AML-193 (cell line): ENCODE data around the gene KRTAP10-3.
"Not testable (repeated sequence)": the region's sequence is repeated elsewhere in the genome, so short reads cannot be mapped to it uniquely, and the experiment has no call there.

Experiments used
- DNase-seq, 2 experiments: peaks; one replicate each; lab custom pipeline; 2025; lab: John Stamatoyannopoulos, UW

The KRTAP10-3 gene

DNA sequence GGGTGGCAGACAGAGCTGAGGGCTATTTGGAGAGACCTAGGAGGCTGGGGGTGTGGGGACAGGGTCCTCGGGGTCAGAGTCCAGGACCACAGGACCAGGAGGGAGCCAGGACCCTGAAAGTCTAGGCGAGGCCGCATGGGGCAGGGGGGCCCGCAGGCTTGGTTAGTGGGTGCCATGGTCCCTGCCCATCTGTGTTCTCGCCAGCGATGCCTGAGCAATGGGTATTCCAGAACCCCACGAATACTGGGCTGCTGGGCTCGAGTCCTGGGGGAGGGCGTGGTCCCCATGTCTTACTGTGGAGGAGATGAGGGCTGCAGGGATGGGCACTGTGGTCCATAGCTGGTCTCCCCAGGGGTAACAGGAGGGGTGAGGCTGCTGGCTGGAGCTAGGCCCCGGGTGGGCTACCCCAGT is 31.7 kb upstream of the KRTAP10-3 start:
- DNase-seq, result no peak

DNA sequence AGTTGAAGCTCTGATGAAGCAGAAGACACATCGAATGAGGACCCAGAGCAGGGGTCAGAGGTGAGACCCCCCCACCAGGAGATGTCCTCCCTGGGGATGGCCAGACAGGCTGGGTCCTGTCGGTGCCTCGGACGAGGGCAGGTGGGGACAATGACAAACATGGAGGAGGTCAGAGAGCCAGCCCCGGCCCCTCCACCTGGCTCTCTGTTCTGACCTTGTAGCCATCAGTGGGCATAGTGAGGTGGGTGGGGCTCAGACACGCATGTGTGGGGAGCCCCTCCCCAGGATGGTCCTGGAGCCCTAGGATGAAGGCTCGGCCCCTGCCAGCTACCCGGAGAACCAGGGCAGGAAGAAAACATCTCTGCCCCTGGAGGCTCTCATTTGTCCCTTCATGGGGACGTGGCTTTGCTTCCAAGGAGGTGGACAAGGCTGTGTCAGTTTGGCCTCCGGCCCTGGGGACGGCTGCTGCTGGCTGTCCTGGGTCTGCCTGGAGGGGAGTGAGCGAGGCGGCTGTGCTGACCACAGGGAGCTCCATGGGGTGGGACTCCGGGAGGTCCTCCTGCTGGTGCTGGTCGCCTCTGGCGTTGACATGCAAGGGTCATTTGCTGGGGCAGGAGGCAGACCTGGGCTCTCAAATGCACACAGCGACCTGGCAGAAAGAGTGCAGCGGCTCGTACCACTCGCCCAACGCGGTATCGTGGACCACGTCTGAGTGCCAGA is 31.2 kb upstream of the KRTAP10-3 start:
- DNase-seq, result no peak

DNA sequence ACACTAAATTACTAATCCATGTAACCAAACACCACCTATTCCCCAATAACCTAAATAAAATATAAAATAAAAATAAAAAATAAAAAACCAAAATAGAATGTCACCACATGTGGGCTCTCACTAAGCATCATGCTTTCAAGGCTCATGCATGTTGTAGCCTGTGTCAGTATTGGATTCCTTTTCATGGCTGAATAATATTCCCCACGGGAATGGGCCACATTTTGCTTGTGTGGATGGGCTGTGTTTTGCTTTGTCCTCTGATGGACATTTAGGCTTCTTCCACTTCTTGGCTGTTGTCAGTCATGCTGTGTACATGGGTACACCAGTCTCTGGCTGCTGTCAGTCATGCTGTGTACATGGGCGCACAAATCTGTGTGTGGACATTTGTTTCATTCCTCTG is 30.5 kb upstream of the KRTAP10-3 start:
- DNase-seq, result no peak

DNA sequence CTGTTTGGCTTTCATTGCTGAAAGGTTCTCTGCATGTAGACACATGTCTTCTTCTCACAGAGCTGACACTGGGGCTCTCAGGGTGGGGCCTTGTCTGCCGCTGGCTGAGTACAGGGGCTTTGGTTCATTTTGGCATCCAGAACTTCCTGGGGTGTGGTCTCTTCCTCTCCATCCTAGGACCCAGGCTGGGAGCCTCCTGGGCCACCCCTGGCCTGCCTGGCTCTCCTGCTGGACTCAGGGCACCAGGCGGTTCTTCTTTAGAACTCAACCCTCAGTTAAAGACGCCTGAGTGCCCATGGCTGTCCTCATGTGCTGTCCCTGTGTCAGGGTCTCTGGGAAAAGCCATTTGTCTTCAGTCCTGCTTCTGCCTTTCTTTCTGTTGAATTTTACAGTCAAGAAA is 27.3 kb upstream of the KRTAP10-3 start:
- no peak for DNase-seq

DNA sequence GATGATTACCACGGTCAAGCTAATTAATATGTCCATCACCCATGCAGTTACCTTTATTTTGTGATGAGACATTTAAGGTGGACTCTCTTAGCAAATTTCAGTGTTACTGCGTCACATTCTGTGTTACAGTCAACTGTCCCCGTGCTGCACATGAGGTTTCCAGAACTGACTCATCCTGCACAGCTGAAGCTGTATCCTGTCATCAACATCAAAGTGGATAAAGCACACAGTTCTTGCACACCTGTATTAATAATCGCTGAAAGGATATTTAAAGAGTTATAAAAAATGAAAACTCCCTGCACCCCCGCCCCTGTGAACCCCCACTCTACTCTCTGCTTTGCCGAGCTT is 25.2 kb upstream of the KRTAP10-3 start:
- no peak for DNase-seq

DNA sequence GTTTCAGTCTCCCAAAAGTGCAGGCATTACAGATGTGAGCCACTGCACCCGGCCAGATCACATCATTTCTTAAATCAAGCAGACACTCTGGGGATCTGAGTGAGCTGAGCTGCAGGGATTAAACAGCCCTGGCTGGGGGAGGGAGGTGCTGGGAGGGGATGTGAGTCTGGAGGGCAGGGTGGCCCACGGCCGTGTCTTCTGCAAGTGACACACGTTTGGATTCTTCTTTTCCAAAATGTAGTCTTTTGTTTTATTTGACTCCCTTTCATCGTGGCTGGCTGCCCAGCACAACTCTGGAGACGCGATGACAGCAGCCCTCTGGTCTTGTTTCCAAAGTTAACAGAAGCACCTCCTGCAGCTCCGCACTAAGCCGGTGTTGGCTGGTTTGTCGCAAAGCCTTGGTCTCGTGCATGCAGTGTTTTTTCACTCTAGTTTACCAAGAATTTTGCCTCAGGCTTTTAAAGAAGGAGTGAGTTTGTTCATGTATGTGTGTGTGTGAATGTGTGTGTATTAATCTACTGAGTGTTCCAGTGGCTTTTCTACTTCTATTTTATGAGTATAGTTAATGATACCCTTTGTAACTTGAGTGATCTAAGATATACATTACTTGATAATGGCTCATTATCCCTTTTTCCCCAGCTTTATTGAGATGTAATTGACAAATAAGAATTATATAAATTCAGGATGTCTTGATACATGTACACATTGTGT is 24.6 kb upstream of the KRTAP10-3 start:
- no peak for DNase-seq

DNA sequence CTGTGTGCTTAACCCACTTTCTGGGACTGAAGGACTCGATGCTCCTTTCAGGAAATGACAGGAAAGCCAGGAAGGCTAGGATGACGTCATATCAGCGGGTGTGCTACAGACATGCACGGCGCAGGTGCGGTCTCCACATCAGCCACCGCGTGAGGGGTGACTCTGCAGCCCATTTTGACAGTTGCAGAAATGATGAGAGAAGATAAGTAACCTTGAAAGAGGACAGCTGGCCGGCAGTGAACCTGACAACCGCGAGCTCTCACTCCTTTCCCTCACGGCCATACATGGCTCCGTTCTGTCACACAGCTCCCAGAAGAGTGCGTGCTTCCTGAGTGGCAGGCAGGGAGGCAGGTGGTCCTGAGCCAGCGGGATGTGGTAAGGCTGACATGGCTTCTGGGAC is 23.5 kb upstream of the KRTAP10-3 start:
- no peak for DNase-seq

DNA sequence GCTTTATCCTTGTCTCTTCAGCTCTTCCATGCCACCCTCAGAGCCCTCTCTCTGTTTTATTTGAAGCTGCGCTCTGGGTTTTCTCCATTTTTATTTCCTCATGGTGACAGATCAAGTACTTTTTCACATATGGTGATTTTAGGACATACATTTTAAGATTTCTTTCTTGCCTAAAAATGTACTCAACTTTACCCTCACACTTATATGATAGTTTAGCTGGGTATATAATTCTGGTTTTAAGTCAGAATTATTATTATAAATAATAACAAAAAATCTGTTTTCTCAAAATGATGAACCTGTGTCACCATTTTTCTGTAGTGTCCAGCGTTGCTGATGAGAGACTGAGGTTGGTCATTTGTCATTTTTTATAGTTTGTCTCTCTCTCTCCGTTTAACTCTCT is 22.6 kb upstream of the KRTAP10-3 start:
- no peak for DNase-seq

DNA sequence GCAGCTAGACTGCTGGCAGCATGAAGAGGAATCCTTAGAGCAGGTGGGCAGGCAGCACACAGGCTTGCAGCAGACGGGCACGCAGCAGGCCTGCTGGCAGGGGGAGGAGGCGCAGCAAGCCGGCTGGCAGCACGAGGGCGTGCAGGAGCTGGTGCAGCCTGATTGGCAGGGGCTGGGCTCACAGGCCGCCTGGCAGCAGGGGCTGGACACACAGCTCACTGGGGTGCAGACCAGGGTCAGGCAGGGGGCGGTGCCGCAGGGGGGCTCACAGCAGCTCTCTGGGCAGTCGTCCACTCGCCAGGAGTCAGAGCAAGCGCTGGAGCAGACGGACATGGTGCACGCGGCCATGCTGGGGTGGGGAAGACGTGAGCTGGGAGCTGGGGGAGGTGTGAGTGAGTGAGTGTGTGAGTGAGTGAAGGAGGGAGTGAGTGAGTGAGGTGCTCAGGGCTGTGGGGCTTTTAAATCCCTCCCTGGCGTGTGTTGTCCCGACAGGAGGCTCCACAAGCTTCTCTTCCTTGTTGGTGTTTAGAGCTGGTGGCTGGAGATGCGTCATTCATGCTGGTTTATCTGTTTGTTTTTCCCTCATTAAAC is 21.7 kb upstream of the KRTAP10-3 start, which contains the start of gene KRTAP10-5:
Gene KRTAP10-5 (minus strand): TSS at position 374 of the 591 bp plus-strand sequence. CDS start 26 bp downstream, at position 348.
- DNase-seq, result not testable (repeated sequence)

DNA sequence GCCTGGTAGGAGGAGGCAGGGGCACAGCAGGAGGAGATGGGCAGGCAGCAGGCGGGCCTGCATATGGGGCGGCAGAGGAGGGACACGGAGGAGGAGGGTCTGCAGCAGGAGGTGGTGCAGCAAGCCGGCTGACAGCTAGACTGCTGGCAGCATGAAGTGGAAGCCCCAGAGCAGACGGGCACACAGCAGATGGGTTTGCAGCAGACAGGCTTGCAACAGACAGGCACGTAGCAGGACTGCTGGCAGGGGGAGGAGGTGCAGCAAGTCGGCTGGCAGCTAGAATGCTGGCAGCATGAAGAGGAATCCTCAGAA is 21.2 kb upstream of the KRTAP10-3 start:
- DNase-seq, result no peak

DNA sequence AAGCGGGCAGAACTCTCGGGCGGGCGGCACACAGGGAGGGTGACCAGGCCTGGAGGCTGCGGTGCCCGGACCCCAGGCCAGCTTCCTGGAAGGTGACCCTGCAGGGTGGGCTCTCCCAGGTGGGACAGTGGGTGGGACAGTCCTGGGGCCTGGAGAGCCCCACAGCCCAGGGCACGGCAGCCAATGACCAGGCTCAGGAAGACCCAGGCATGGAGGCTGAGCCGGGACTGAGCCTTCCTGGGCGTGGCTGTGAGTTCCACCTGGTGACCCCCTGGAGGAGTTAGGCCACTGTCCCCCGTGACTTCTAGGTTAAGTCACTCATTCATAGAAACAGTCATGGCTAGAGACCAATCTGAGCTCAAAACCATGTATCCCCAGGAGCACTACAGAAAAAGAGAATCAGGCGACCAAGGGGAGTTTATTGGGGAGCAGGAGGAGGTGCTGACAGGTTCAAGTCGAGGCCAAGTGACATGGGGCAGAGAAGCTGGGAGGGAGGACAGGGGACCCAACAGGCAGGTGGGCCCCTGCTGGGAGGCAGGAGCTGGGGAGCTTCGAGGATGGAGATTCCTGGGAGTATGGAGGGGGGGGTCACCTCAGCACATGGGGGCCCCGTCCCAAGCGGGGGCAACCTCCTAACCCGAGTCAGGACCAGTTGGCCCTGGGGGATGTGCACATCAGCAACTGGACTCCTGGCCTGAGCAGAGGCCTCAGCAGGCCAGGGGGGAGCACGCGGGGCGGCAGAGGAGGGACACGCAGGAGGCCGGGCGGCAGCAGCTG is 20.6 kb upstream of the KRTAP10-3 start:
- no peak for DNase-seq

DNA sequence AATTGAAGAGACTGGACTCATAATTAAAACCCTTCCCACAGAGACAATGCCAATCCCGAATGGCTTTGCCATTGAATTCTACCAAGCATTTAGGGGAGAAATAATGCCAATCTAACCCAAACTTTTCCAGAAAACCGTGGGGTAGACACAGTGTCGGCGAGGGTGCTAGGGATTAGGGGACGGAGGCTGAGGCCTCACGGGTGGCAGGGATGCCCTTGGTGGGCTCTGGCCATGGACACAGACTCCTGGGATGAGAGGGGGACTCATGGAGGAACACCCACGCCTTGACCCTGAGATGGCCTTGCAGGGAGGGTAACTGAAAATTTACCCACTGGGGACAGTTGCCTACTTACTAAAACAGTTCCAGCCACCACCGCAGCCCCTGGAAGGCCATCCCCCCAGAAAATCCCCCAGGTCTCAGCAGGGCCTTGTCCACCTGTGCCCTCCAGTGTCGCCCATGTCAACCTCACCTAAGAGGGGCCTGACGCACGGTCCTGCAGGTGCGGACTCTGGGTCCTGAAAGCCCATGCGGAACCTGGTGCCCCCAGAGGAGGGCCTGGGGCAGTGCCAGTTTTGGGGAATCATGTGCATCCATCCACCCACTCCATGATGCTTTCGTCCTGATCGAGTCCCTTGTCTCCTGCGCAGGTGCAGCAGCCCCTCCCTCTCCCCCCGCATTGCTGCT is 19.9 kb upstream of the KRTAP10-3 start:
- no peak for DNase-seq

DNA sequence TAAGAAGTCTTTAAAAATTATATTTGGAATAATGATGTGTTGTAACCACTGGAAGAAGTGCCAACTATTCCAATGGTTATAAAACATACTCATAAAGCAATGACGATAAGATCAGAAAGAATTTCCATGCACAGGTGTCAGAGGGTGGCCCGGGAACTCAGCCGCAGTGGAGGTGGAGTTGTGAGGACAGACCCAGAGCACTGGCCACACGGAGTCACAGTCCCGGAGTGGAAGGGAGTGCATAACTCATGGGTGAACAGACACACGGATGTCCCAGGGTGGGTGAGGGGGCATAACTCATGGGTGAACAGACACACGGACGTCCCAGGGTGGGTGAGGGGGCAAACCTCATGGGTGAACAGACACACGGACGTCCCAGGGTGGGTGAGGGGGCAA is 17.4 kb upstream of the KRTAP10-3 start:
- no peak for DNase-seq

DNA sequence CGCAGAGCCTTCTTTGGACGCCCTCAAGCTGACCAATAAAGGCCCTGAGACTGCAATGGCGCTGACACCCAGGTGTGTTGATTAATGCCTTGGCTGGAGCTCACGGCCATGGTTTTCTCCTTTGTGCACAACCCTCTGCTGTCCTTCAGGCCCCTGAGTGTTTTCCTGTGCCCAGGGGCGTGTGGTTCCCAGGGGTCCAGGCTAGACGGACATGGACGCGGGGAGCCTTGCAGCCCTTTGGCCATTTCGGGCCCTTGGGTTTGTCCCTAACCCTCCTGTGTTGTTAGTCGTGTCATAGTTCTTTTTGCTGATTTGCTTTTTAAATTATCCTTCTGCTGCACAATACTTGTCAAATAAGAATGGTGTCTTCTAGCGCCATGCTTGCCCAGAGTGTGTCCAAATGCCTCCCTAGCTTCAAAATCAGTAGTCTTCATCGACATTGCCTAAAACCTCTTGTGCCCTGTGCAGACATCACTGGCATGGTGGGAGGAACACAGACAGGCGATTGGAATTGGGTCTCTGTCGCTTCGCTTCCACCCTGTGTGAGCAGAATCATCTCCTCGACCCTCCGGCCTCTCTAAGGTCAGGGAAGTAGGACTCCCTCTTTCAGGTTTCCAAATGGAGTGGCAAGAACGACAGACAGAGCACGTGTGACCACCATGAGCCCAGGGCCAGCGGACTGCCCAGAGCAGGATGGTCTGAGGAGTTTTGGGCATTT is 16.9 kb upstream of the KRTAP10-3 start:
- DNase-seq, result no peak

DNA sequence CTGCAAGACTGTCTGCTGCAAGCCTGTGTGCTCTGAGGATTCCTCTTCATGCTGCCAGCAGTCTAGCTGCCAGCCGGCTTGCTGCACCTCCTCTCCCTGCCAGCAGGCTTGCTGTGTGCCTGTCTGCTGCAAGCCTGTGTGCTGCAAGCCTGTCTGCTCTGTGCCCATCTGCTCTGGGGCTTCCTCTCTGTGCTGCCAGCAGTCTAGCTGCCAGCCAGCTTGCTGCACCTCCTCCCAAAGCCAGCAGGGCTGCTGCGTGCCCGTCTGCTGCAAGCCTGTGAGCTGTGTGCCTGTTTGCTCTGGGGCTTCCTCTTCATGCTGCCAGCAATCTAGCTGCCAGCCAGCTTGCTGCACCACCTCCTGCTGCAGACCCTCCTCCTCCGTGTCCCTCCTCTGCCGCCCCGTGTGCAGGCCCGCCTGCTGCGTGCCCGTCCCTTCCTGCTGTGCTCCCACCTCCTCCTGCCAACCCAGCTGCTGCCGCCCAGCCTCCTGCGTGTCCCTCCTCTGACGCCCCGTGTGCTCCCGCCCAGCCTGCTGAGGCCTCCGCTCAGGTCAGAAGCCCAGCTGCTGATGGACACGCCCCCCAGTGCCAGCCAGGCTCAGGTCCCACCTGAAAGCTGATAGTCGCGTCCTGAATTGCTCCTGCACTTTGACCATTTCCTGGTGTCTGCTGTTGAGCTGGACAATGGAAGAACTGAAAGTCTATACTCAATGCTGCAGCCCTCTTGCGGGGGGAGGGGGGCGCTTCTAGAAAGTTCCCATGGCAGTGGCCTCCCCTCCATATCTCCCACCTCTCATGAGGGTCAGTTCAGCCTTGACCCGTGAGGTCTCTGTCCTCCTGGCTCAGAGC is 16.1 kb upstream of the KRTAP10-3 start:
- no peak for DNase-seq

DNA sequence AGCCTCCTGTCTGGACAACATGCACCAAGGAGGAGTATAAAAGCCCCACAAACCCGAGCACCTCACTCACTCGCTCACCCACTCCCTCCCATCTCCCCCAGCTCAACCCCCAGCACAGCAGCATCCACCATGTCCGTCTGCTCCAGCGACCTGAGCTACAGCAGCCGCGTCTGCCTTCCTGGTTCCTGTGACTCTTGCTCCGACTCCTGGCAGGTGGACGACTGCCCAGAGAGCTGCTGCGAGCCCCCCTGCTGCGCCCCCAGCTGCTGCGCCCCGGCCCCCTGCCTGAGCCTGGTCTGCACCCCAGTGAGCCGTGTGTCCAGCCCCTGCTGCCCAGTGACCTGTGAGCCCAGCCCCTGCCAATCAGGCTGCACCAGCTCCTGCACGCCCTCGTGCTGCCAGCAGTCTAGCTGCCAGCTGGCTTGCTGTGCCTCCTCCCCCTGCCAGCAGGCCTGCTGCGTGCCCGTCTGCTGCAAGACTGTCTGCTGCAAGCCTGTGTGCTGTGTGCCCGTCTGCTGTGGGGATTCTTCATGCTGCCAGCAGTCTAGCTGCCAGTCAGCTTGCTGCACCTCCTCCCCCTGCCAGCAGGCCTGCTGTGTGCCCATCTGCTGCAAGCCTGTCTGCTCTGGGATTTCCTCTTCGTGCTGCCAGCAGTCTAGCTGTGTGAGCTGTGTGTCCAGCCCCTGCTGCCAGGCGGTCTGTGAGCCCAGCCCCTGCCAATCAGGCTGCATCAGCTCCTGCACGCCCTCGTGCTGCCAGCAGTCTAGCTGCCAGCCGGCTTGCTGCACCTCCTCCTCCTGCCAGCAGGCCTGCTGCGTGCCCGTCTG is 15.2 kb upstream of the KRTAP10-3 start, which contains the start of gene KRTAP10-4:
Gene KRTAP10-4 (plus strand): TSS at position 100 of the 827 bp plus-strand sequence. CDS start 30 bp downstream, at position 130.
- not testable (repeated sequence) for DNase-seq

DNA sequence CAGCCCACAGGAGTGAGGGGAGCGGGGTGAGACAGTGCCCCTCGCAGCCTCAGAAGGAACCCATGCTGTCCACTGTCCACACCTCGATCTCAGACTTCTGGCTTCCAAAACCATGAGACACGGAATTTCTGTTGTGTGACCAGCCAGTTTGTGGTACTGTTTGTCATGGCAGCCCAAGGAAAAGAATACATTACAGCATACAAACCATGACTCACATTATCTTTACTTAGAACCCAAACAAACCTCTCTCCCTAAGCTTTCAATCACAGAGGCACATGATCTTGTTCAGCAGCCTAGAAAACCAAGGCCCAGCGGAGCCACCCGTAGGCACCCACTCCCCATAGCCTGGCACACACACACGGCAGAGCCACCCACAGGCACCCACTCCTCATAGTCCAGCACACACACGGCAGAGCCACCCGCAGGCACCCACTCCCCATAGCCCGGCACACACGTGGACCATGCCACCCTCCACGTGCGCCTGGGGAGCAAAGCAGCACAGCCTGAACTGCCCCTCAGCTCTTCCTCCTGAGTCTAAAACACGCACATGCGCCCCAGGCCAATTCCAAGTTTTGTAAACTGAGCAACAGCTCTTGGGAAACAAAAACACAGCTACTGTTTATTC is 14.5 kb upstream of the KRTAP10-3 start:
- no peak for DNase-seq

DNA sequence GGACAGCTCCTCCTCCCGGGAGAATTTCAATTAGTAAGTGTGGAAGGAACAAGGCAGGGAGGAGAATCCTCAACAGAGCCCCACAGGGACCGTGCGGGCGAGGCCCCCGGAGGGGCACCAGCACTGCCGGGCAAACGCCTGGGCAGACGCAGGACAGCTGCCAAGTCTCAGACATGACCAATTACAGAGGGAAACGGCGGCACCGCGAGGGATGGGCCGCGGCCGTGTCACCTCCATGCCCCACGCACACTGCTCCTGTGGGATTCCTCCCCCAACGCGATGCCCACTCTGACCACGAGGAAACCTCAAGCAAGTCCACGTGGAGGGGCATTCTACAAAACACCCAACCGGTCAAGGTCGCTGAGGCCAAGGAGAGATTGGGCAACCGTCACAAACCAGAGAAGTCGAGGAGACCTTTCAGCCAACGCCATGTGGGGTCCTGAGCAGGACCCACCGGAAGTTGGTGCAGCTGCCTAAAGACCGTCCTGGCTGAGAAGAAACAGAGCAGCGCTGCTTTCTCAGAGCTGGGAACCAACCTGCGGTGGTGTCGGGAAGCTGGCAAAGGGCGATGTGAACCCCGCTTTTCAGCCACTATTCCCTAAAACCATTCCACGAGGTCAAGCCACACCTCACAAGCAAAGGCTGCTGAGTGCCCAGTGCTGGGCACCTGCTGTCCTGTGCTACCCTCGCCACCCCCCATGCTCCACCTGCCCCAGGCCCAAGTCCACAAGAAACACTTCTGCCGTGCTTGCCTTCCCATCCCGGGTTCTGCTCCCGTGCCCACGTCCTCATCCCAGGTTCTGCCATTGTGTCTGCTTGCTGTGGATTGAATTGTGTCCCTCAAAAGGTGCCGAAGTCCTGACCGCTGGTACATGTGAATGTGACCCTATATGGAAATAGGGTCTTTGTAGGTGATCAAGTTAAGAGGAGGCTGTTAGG is 13.5 kb upstream of the KRTAP10-3 start:
- no peak for DNase-seq
